Trophoblast cell (in vitro differentiated cells and primary cell): Measurements from ENCODE around the gene RPL36.
"Not testable (repeated sequence)": the region's sequence is repeated elsewhere in the genome, so short reads cannot be mapped to it uniquely, and the experiment has no call there.

Source experiments
- DNase-seq, 2 donors: peaks; one replicate each; pipeline ENCODE4 v3.0.0-alpha.2; 2016
- H2AFZ ChIP-seq: 2 replicates; pipeline ENCODE4 v1.6.1; 2013; ENCODE audit warnings: low read length, moderate library complexity, mild to moderate bottlenecking; ENCODE audit not compliant: insufficient read depth, poor library complexity
- H2AK5ac ChIP-seq: 2 replicates; pipeline ENCODE4 v1.6.1; 2013; ENCODE audit warnings: mild to moderate bottlenecking, low read length
- H2BK120ac ChIP-seq: 2 replicates; pipeline ENCODE4 v1.6.1; 2013; ENCODE audit warnings: low read length, mild to moderate bottlenecking, moderate library complexity; ENCODE audit not compliant: insufficient read depth, poor library complexity
- H2BK12ac ChIP-seq: 2 replicates; pipeline ENCODE4 v1.6.1; 2013; ENCODE audit warnings: mild to moderate bottlenecking, low read length, moderate library complexity
- H2BK5ac ChIP-seq: 2 replicates; pipeline ENCODE4 v1.6.1; 2013; ENCODE audit warnings: low read length, low read depth, moderate library complexity, mild to moderate bottlenecking; ENCODE audit not compliant: poor library complexity
- H3K14ac ChIP-seq: 2 replicates; pipeline ENCODE4 v1.6.1; 2013; ENCODE audit warnings: mild to moderate bottlenecking, low read length
- H3K18ac ChIP-seq: 2 replicates; pipeline ENCODE4 v1.6.1; 2013; ENCODE audit warnings: mild to moderate bottlenecking, low read length
- H3K23ac ChIP-seq: 2 replicates; pipeline ENCODE4 v1.6.1; 2013; ENCODE audit warnings: low read length
- H3K27ac ChIP-seq: 2 replicates; pipeline ENCODE4 v1.5.1; 2013; ENCODE audit warnings: low read depth, mild to moderate bottlenecking, inconsistent platforms, low read length, moderate library complexity
- H3K27me3 ChIP-seq: 2 replicates; pipeline ENCODE4 v1.6.1; 2013; ENCODE audit warnings: inconsistent platforms, mild to moderate bottlenecking, low read length, moderate library complexity; ENCODE audit not compliant: insufficient read depth
- H3K36me3 ChIP-seq, 2 experiments: 1 replicate in 1 of 2; 2 replicates in 1 of 2; pipeline ENCODE4 v1.6.1; 2013; ENCODE audit warnings: low read length in 2 of 2, mild to moderate bottlenecking in 2 of 2, moderate library complexity in 1 of 2; ENCODE audit not compliant: insufficient read depth in 2 of 2, control insufficient read depth in 1 of 2
- H3K4ac ChIP-seq: 2 replicates; pipeline ENCODE4 v1.6.1; 2013; ENCODE audit warnings: low read depth, mild to moderate bottlenecking, low read length, moderate library complexity
- H3K4me1 ChIP-seq, 2 experiments: 1 replicate in 1 of 2; 2 replicates in 1 of 2; pipeline ENCODE4 v1.6.1; 2013; ENCODE audit warnings: low read length in 2 of 2, mild to moderate bottlenecking in 2 of 2, moderate library complexity in 1 of 2; ENCODE audit not compliant: insufficient read depth in 2 of 2, control insufficient read depth in 1 of 2
- H3K4me2 ChIP-seq: 2 replicates; pipeline ENCODE4 v1.6.1; 2013; ENCODE audit warnings: inconsistent platforms, mild to moderate bottlenecking, low read length, moderate library complexity
- H3K4me3 ChIP-seq: 2 replicates; pipeline ENCODE4 v1.5.1; 2013; ENCODE audit warnings: mild to moderate bottlenecking, low read depth, low read length, inconsistent platforms
- H3K79me1 ChIP-seq: one replicate; pipeline ENCODE4 v1.6.1; 2013; ENCODE audit warnings: low read length
- H3K79me2 ChIP-seq: 2 replicates; pipeline ENCODE4 v1.6.1; 2013; ENCODE audit warnings: low read length, mild to moderate bottlenecking; ENCODE audit not compliant: control insufficient read depth, insufficient read depth, poor library complexity
- H3K9ac ChIP-seq: 2 replicates; pipeline ENCODE4 v1.6.1; 2013; ENCODE audit warnings: mild to moderate bottlenecking, low read length
- H3K9me3 ChIP-seq: 2 replicates; pipeline ENCODE4 v1.6.1; 2013; ENCODE audit warnings: low read depth, mild to moderate bottlenecking, control low read depth, inconsistent platforms, low read length; ENCODE audit not compliant: insufficient read depth
- H4K12ac ChIP-seq: 2 replicates; pipeline ENCODE4 v1.6.1; 2013; ENCODE audit warnings: low read depth, mild to moderate bottlenecking, low read length, moderate library complexity
- H4K8ac ChIP-seq: 2 replicates; pipeline ENCODE4 v1.6.1; 2013; ENCODE audit warnings: low read depth, mild to moderate bottlenecking, low read length, moderate library complexity
- H4K91ac ChIP-seq: one replicate; pipeline ENCODE4 v1.6.1; 2013; ENCODE audit warnings: low read depth, mild to moderate bottlenecking, low read length, moderate library complexity
- WGBS: extraction: QIAGEN DNeasy Blood & Tissue Kit; methylation state at CpG from one replicate; pipeline ENCODE4 v1.1.7; 2013; ENCODE audit warnings: missing lambda C conversion rate; ENCODE audit not compliant: insufficient read length, insufficient coverage; ENCODE audit errors: extremely low coverage; 5-methylcytosine and 5-hydroxymethylcytosine counted together

RPL36 gene

GRCh38 chr19:5686326-5686646 is 3.8 kb upstream of the RPL36 start:
- H3K18ac ChIP-seq: no peak overlapping the region
- peaks cover 6 to 17% of the 10 kb centered on the region in 2 experiments for H3K4me1 ChIP-seq
- peak overlapping the region; percentile 29 for H4K8ac ChIP-seq
- no peak overlapping the region for H3K23ac ChIP-seq
- no CpG with 5 or more reads among the region's 16 CpGs for WGBS
- no peak overlapping the region for H3K9ac ChIP-seq
- no peak overlapping the region for H3K27ac ChIP-seq
- H4K91ac ChIP-seq: no peak overlapping the region
- H2AK5ac ChIP-seq: no peak overlapping the region
- H2BK12ac ChIP-seq: no peak overlapping the region
- no peaks in the 10 kb centered on the region for H3K9me3 ChIP-seq
- H3K36me3 ChIP-seq: peaks cover under 1 to 2% of the 10 kb centered on the region in 2 experiments
- no peak overlapping the region for H3K4ac ChIP-seq
- no peak overlapping the region for H2BK5ac ChIP-seq
- peaks cover 12% of the 10 kb centered on the region for H3K79me2 ChIP-seq
- peaks cover 9% of the 10 kb centered on the region for H3K79me1 ChIP-seq
- H2BK120ac ChIP-seq: no peak overlapping the region
- H3K4me3 ChIP-seq: no peak overlapping the region
- no peak overlapping the region for H3K14ac ChIP-seq
- no peaks in the 10 kb centered on the region for H3K27me3 ChIP-seq
- H4K12ac ChIP-seq: no peak overlapping the region
- H3K4me2 ChIP-seq: peak overlapping the region; percentile 76
- peak overlapping the region; percentile 72 for H2AFZ ChIP-seq
- DNase-seq: no peak

GRCh38 chr19:5686647-5687359 is 3.3 kb upstream of the RPL36 start:
- Histone ChIP-seq H4K91ac (peak overlapping the region; percentile 67), H2BK12ac (no peak overlapping the region), H3K4me2 (peak overlapping the region; percentile 76), H3K79me2 (peaks cover 16% of the 10 kb centered on the region), H3K9ac (no peak overlapping the region), H3K4me1 (peaks cover 8 to 16% of the 10 kb centered on the region in 2 experiments), H3K18ac (no peak overlapping the region), H2BK120ac (no peak overlapping the region), H3K14ac (no peak overlapping the region), H4K12ac (peak overlapping the region; percentile 83), H3K9me3 (no peaks in the 10 kb centered on the region), H3K27ac (no peak overlapping the region), H3K27me3 (no peaks in the 10 kb centered on the region), H3K4me3 (peak overlapping the region; percentile 88), H2AFZ (peak overlapping the region; percentile 85), H2AK5ac (peak overlapping the region; percentile 82), H4K8ac (peak overlapping the region; percentile 77), H3K79me1 (peaks cover 9% of the 10 kb centered on the region), H3K4ac (no peak overlapping the region), H3K23ac (no peak overlapping the region), H2BK5ac (no peak overlapping the region), H3K36me3 (peaks cover 6 to 7% of the 10 kb centered on the region in 2 experiments)
- WGBS: no CpG with 5 or more reads among the region's 59 CpGs
- DNase-seq: peak; percentile 96 to 99

GRCh38 chr19:5687360-5688198 is 2.5 kb upstream of the RPL36 start:
- no peak overlapping the region for H2BK12ac ChIP-seq
- H3K27me3 ChIP-seq: no peaks in the 10 kb centered on the region
- H3K9me3 ChIP-seq: no peaks in the 10 kb centered on the region
- H3K23ac ChIP-seq: no peak overlapping the region
- no CpG with 5 or more reads among the region's 76 CpGs for WGBS
- peak overlapping the region; percentile 34 for H3K4me2 ChIP-seq
- peak overlapping the region; percentile 85 for H2AFZ ChIP-seq
- peak overlapping the region; percentile 10 for H3K18ac ChIP-seq
- H3K36me3 ChIP-seq: peaks cover 13 to 15% of the 10 kb centered on the region in 2 experiments
- peaks cover 11 to 16% of the 10 kb centered on the region in 2 experiments for H3K4me1 ChIP-seq
- H3K4ac ChIP-seq: no peak overlapping the region
- peak overlapping the region; percentile 67 for H4K91ac ChIP-seq
- no peak overlapping the region for H2BK120ac ChIP-seq
- peak overlapping the region; percentile 6 for H3K14ac ChIP-seq
- H2BK5ac ChIP-seq: no peak overlapping the region
- H3K9ac ChIP-seq: no peak overlapping the region
- peaks cover 22% of the 10 kb centered on the region for H3K79me2 ChIP-seq
- no peak for DNase-seq
- H4K12ac ChIP-seq: peak overlapping the region; percentile 83
- no peak overlapping the region for H3K27ac ChIP-seq
- peak overlapping the region; percentile 4 for H3K4me3 ChIP-seq
- H4K8ac ChIP-seq: peak overlapping the region; percentile 77
- peaks cover 9% of the 10 kb centered on the region for H3K79me1 ChIP-seq
- H2AK5ac ChIP-seq: peak overlapping the region; percentile 82

GRCh38 chr19:5688262-5688881 is 1.7 kb upstream of the RPL36 start:
- Histone ChIP-seq H3K36me3 (peaks cover 21 to 23% of the 10 kb centered on the region in 2 experiments), H3K79me2 (peaks cover 29% of the 10 kb centered on the region), H3K4me1 (peaks cover 11 to 16% of the 10 kb centered on the region in 2 experiments)
- not testable (repeated sequence) for H3K4me3 ChIP-seq, H3K9ac ChIP-seq, H4K91ac ChIP-seq, H2AFZ ChIP-seq, H4K12ac ChIP-seq, H2BK120ac ChIP-seq, H3K4ac ChIP-seq, H3K27ac ChIP-seq, H3K9me3 ChIP-seq, H4K8ac ChIP-seq, H3K79me1 ChIP-seq, H3K27me3 ChIP-seq, H2BK5ac ChIP-seq, H3K23ac ChIP-seq, H3K18ac ChIP-seq, H2AK5ac ChIP-seq, H3K4me2 ChIP-seq, DNase-seq, H3K14ac ChIP-seq, H2BK12ac ChIP-seq
- WGBS: no CpG with 5 or more reads among the region's 13 CpGs
